RWPE2 (cell line): ENCODE measurements around the gene PTPRS.
A peak's percentile ranks its signal among the peaks of the same experiment; 100 is the strongest.

Experiments
- ATAC-seq: fragments of 200-7000 bp; cut with Tn5 transposase; 3 replicates; pipeline ENCODE4 v1.9.1; 2021; ENCODE audit warnings: low read depth
- DNase-seq: peaks from one replicate; pipeline ENCODE4 v3.0.0-alpha.2; 2020; ENCODE audit warnings: low spot score
- H3K27ac ChIP-seq: fragments of 450-650 bp; 2 replicates; pipeline ENCODE4 v1.5.1; 2017; ENCODE audit warnings: mild to moderate bottlenecking; ENCODE audit not compliant: poor library complexity, severe bottlenecking
- H3K27me3 ChIP-seq: fragments of 250-450 bp; sonication (Bioruptor Pico); 2 replicates; pipeline ENCODE4 v1.5.1; 2021; ENCODE audit warnings: mild to moderate bottlenecking, moderate library complexity; ENCODE audit not compliant: insufficient read depth, poor library complexity, severe bottlenecking
- H3K36me3 ChIP-seq: fragments of 250-450 bp; sonication (Bioruptor Pico); 2 replicates; pipeline ENCODE4 v1.5.1; 2020; ENCODE audit warnings: low read depth, mild to moderate bottlenecking, moderate library complexity
- H3K4me1 ChIP-seq: fragments of 250-450 bp; sonication (Bioruptor Pico); 2 replicates; pipeline ENCODE4 v1.5.1; 2021; ENCODE audit warnings: mild to moderate bottlenecking, moderate library complexity; ENCODE audit not compliant: insufficient read depth, poor library complexity, severe bottlenecking
- H3K4me3 ChIP-seq: fragments of 250-450 bp; sonication (Bioruptor Pico); 2 replicates; pipeline ENCODE4 v1.5.1; 2021; ENCODE audit warnings: mild to moderate bottlenecking, moderate library complexity; ENCODE audit not compliant: severe bottlenecking
- H3K9me3 ChIP-seq: fragments of 250-450 bp; sonication (Bioruptor Pico); 2 replicates; pipeline ENCODE4 v1.5.1; 2021; ENCODE audit warnings: mild to moderate bottlenecking, moderate library complexity; ENCODE audit not compliant: severe bottlenecking
- CTCF ChIP-seq: fragments of 450-650 bp; IDR thresholded peaks from one replicate; pipeline ENCODE4 v1.5.1; 2017; ENCODE audit warnings: mild to moderate bottlenecking, moderate library complexity; ENCODE audit not compliant: poor library complexity, severe bottlenecking

The PTPRS gene

GRCh38 chr19:5341448-5341820, 822 bp upstream of the PTPRS start:
- Histone ChIP-seq H3K4me1 (peaks cover 6% of the 10 kb centered on the region), H3K4me3 (no peak overlapping the region), H3K27me3 (peaks cover 13% of the 10 kb centered on the region), H3K27ac (no peak overlapping the region), H3K36me3 (no peaks in the 10 kb centered on the region), H3K9me3 (no peaks in the 10 kb centered on the region)
- DNase-seq = no peak
- ATAC-seq = no peak
- no peak for TF ChIP-seq CTCF

GRCh38 chr19:5339950-5340636, 519 bp downstream of the PTPRS start:
- no peak overlapping the region for H3K27ac ChIP-seq
- no peaks in the 10 kb centered on the region for H3K36me3 ChIP-seq
- peaks cover 13% of the 10 kb centered on the region for H3K27me3 ChIP-seq
- no peaks in the 10 kb centered on the region for H3K4me1 ChIP-seq
- peak overlapping the region; percentile 44 for H3K4me3 ChIP-seq
- H3K9me3 ChIP-seq = no peaks in the 10 kb centered on the region
- ATAC-seq = peak; percentile 34; the same call in 2 of the 3 replicates
- DNase-seq = no peak
- peak; percentile 27 for TF ChIP-seq CTCF

GRCh38 chr19:5339198-5339949, 1.2 kb downstream of the PTPRS start:
- DNase-seq = no peak
- no peak for ATAC-seq
- no peaks in the 10 kb centered on the region for H3K36me3 ChIP-seq
- no peak overlapping the region for H3K27ac ChIP-seq
- no peaks in the 10 kb centered on the region for H3K9me3 ChIP-seq
- peak overlapping the region; percentile 44 for H3K4me3 ChIP-seq
- TF ChIP-seq CTCF = no peak
- H3K27me3 ChIP-seq = peaks cover 13% of the 10 kb centered on the region
- H3K4me1 ChIP-seq = no peaks in the 10 kb centered on the region

- Histone ChIP-seq H3K27me3 (peaks cover 13% of the 10 kb centered on the region), H3K4me1 (no peaks in the 10 kb centered on the region), H3K9me3 (no peaks in the 10 kb centered on the region), H3K4me3 (no peak overlapping the region), H3K27ac (no peak overlapping the region), H3K36me3 (no peaks in the 10 kb centered on the region)
- no peak for ATAC-seq
- no peak for TF ChIP-seq CTCF
- DNase-seq = no peak
Measured at GRCh38 chr19:5338656-5339197, 1.9 kb downstream of the PTPRS start.
